ENCODE measurements around the gene SIGLEC15.
A peak's percentile ranks its signal among the peaks of the same experiment; 100 is the strongest.
"Not testable (repeated sequence)": the region's sequence is repeated elsewhere in the genome, so short reads cannot be mapped to it uniquely, and the experiment has no call there.

The SIGLEC15 gene, protein sequence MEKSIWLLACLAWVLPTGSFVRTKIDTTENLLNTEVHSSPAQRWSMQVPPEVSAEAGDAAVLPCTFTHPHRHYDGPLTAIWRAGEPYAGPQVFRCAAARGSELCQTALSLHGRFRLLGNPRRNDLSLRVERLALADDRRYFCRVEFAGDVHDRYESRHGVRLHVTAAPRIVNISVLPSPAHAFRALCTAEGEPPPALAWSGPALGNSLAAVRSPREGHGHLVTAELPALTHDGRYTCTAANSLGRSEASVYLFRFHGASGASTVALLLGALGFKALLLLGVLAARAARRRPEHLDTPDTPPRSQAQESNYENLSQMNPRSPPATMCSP

DNA sequence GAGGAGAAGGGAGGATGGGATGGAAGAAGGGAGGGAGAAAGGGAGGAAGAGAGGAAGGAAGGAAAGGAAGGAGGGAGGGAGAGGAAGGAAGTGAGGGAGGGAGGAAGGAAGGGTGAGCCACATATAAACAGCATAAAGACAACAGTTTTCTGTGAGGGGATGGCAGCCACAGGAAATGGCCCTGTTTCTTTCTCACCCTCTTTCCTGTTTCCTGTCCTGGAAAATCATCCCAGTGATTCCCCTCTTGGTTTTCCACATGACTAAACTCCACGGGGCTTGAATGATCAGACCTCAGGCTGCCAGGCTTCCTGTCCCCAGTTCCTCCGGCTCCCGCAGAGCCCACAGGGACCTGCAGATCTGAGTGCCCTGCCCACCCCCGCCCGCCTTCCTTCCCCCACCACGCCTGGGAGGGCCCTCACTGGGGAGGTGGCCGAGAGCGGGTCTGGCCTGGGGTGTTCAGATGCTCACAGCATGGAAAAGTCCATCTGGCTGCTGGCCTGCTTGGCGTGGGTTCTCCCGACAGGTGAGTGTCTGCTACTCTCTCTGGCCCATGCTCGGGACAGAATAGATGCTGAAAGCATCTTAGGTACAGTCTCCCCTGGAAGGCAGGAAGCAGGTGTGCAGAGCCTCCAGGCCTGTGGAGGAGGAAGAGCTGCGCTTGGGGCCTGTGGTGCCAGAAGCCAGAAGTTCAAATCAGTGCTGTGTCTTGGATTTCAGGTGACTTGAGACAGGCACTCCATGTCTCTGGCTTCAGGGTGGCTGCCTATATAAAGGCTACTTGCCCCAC, at the start of gene SIGLEC15:
SIGLEC15 (plus strand) TSS at position 418 of the 787 bp plus-strand sequence; CDS start at position 472, 54 bp downstream.
- DNase-seq (ENCODE audit: low read depth): no peak
- H3K4me3 ChIP-seq (ENCODE audit: low read depth, low read length): no peak within 1 kb of the TSS

DNA sequence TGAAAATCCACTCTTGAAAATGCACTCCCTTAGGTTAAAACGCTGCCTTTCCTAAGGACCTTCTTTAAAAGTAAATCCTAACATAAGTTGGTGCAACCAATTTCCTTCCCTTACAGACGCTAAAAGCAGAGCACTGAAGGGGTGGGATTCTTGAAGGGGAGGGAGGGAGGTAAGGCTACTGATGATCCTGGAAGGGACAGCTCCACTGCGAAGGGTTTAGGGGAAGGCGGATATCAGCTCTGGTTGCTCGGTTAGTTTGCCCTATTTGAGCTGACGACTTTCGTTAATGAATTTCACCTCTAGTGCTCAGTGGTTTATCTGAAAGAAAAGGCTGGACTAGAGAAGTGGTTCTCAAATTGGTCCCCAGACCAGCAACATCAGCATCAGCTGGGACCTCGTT, 49.7 kb upstream of the SIGLEC15 start:
- no peak for DNase-seq (ENCODE audit: low read depth)
- peak overlapping the region; percentile 54 for H3K4me3 ChIP-seq (ENCODE audit: low read depth, low read length)

DNA sequence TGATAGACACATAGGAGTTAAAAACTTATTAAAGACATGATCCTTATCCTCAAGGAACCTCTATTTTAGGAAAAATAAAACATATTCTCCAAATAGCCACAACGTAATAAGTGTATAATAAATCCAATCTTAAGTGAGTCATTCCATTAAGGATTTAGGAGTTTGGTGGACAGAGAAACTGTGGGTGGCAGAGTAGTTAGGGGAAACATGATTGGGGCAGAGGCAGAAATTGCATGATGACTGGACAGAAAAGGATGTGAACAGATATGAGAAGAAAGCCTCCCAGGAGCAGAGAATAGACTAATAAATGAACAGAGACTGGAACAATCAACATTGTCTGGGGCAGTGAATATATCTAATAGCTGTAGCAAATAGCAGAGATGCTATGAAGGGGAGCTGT, 48.1 kb upstream of the SIGLEC15 start:
- peak; percentile 77 for DNase-seq (ENCODE audit: low read depth)
- no peak overlapping the region for H3K4me3 ChIP-seq (ENCODE audit: low read depth, low read length)

DNA sequence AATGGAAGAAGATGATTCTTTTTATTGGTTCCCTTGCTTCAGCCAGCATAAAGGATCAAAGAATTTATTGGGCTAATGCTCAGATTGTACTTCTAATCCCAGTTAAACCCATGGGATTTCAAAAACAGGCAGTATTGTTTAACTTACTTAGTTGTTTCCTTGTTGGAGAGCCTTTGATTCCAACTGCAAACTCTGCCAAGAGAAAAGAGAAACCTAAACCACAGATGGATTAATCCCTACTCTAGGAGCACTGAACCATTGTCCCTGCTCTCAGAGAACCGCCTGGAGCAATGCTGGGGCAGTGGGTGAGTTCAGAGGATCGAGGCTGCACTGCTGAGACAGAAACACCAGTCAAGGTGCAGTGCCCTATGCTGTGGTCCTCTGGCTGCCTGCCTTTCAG, 44.9 kb upstream of the SIGLEC15 start:
- no peak for DNase-seq (ENCODE audit: low read depth)
- H3K4me3 ChIP-seq (ENCODE audit: low read depth, low read length): no peak overlapping the region

DNA sequence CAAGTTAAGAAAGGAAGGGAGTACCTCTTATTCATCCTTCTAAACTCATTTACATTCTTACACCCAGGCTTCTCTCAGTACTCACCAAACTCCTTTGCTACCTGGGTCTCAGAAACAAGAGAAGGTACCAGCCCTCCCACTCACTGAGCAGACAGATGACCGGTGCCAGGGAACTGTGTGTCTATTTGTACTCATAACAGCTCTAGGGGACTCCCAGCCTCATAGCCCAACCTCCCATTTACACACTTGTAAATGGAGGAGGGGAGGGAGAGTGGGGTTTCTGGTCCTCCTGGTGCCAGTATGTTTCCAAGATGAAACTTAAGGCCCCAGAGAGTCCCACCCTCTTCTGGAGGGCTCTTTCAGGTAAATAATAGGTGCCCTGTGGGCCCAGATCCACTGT, 42.8 kb upstream of the SIGLEC15 start:
- H3K4me3 ChIP-seq (ENCODE audit: low read depth, low read length): no peak overlapping the region
- DNase-seq (ENCODE audit: low read depth): no peak

DNA sequence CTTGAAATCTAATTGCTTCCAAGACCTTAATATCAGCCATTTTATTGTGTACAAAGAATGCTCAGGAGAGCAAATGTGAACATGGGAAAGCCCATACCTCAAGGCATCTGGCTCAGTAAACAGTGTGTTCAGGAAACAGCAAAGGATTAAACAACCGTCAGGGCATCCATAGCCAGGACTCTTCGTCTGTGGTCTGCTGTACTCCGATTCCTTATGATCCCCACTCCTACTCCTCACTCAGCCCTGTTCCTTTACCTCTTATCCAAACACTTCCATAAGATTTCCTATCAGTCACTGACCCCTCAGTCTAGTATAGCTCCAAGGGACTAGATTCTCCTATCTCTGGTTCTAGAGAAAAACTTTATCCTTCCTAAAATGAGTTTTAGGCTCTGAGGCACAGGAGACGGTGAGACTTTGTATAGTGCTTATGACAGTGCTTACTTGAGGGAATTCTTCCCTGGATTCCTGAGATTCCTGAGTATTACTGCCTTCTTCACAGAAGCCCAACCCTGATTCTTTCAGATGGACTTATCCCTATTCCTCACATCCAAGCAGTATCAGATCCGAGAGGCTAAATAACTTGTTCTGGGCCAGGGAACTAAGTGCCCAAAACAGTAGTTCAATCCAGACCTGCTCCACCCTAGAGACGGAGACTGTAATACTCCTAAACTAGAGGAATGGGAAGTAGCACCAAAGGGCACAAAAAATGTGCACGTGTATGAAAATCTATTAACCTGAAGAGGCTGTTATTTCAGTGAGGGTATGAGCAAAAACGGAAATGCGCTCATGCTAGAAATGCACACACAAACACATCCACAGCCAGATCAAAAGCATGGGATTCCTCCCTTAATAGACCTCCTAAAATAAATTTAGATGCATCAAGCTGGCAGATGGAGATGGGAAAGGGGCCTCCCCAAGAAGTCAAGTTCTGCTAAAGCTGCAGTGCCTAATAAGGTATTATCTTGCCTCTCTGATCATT, 42.1 kb upstream of the SIGLEC15 start:
- H3K4me3 ChIP-seq (ENCODE audit: low read depth, low read length): no peak overlapping the region
- DNase-seq (ENCODE audit: low read depth): no peak

DNA sequence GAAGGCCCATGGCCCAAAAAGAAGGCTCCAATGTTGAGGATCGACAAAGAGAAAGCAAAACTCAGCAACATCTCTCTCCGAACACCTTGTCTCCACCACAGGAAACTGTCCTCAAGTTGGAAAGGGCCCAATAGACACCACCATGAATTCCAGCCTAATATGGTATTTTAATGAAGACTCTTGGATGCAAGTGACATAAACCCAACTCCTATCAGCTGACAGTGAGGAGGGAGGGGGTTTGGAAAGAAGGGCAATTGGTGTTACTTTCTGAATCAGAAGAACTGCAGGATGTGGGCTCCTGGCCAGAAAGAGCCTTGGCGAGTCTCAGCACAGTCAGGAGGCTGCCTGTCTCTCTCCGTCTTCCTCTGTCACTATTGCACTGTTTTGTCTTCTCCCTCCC, 40.3 kb upstream of the SIGLEC15 start:
- no peak for DNase-seq (ENCODE audit: low read depth)
- no peak overlapping the region for H3K4me3 ChIP-seq (ENCODE audit: low read depth, low read length)

DNA sequence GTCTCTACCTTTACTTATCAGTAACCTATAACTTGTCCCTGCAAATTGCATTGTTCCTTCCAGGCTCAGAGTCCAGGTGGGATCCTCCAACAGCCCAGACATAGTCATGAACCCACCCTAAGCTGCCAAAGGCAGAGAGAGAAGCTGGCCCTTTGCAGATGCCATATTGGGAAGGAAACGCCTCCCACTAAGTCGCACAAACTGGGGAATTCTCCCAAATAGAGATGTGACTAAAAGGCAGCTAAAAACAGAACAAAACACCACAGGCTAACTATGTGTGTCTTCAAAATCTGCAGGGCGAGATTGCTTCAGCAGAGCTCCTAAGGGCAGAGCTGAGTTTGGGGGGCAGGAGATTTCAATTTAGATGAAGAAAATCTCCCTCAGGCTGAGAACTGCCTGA, 38.5 kb upstream of the SIGLEC15 start:
- DNase-seq (ENCODE audit: low read depth): no peak

DNA sequence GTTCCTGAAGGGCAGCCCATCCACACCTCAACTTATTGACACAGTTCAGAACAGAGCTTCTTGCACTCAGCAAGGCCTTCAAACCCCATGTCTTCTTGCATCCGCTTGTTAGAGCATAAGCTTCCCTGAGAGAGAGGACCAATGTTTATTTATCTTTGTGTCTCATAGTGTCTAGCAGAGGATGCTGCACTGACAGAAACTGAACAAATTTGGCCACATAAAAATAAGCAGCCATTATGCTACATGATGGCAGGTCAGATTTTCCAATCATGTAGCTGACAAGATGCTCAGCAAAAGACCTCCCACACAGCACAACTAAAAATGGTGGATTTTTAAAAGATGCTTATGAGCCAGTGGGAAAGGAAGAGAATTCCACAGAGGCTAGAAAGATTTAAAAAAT, 38.1 kb upstream of the SIGLEC15 start:
- no peak overlapping the region for H3K4me3 ChIP-seq (ENCODE audit: low read depth, low read length)
- no peak for DNase-seq (ENCODE audit: low read depth)

More for the DNA sequence above, 38.5 kb upstream of the SIGLEC15 start:
- no peak overlapping the region for H3K4me3 ChIP-seq (ENCODE audit: low read depth, low read length)

DNA sequence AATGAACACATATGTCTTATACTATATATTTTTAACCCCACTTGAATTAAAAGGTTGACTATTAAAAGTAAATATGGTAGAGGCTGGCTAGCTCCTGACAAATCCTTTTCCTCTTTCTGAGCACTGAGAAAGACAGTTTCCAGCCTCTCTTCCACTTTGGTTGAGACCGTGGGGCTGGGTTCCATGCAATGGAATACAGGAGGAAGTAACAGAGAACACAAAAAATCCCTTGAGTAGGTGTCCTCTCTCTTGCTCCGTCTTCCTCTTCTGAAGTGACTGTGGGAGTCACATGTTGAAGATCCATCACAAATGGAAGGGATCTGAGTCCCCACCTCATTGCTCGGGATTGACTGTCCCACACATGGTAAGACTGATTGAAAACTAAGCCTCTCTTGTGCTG, 36.6 kb upstream of the SIGLEC15 start:
- no peak for DNase-seq (ENCODE audit: low read depth)
- no peak overlapping the region for H3K4me3 ChIP-seq (ENCODE audit: low read depth, low read length)

DNA sequence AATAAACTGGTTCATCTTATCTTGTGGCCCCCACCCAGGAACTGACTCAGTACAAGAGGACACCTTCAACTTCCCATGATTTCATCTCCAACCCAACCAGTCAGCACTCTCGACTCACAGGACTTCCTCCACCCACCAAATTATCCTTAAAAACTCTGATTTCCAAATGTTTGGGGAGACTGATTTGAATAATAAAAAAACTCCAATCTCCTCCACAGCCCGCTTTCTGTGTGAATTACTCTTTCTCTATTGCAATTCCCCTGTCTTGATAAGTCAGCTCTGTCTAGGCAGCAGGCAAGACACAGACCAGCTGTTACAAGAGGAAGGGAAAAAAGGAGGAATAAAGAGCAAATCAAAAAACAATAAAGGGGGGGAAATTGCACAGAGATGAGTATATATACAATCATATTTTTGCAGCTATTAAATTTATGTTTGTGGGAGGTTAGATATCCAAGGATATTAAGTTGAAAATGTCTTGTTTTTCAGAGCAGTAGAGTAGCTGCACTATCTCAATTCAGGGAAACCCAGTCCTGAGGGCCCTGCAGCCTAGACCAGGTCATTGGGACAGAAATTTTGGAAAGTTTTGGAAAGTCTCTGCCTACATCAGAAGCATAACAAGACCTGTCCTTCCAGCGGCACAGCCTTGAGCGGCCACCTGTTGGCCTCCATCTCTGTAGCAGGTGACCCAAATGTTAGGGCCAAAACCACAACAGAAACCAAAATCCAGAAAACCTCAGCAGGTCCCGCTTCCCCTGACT, 32.8 kb upstream of the SIGLEC15 start:
- H3K4me3 ChIP-seq (ENCODE audit: low read depth, low read length): no peak overlapping the region
- DNase-seq (ENCODE audit: low read depth): no peak

DNA sequence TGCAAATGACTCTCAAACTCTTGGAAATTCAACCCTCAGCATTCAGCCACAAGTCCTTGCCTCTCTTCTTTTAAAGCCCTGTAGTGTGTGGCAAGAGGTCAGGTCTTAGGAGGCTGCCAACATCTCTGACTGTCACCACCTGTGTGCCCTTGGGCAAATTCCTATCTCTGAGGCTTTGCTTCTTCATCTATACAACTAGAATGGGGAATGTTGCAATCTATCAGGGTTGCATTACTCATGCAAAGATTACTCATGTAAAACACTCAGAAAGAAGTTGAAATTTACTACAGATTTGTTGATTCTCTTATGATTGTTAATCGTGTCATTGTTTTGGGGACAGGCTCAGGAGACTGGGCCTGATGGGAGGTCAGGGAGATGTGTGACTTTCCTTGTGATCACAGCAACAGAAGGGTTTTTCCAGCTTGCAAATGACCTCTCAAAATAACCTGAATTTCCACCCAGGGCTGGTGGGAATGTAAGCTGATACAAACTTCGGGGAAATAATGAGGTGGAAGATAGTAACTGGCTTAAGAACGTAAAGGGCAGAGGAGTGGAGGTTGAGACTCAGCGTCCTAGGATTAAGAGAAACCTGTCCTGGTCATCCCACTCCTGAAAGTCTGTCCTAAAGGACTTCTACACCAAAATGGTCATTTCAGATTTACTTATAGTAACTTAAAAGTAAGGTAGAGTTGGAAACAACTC, 32.1 kb upstream of the SIGLEC15 start:
- H3K4me3 ChIP-seq (ENCODE audit: low read depth, low read length): no peak overlapping the region
- DNase-seq (ENCODE audit: low read depth): peak; percentile 80

DNA sequence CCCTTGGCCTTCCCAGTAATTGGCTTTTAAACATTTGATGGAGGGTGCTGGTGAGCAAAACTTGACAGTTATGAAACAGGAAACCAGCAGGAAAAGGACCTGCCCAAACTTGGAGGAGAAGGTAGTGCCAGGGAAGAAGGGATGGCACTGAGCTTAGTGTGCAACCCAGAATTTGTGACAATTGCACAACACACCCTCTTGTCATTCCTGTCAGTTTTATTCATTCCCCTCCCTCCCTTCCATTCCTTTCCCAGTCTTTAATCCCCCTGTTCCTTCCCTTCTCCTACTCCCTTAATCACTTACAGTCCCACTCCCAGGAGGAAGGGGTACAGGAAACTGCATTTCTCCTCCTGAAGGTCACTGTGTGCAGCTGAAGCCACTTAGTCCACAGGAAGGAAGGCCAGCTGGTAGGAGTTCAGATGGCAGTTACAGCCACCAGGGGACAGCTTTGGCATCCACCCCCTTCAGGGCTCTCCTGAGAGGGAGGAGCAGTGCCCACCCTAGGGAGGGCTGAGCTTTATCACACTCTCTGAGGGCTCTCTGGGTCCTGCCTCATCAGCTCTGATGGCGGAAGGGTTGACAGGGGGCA, 24.0 kb upstream of the SIGLEC15 start:
- H3K4me3 ChIP-seq (ENCODE audit: low read depth, low read length): no peak overlapping the region
- no peak for DNase-seq (ENCODE audit: low read depth)

DNA sequence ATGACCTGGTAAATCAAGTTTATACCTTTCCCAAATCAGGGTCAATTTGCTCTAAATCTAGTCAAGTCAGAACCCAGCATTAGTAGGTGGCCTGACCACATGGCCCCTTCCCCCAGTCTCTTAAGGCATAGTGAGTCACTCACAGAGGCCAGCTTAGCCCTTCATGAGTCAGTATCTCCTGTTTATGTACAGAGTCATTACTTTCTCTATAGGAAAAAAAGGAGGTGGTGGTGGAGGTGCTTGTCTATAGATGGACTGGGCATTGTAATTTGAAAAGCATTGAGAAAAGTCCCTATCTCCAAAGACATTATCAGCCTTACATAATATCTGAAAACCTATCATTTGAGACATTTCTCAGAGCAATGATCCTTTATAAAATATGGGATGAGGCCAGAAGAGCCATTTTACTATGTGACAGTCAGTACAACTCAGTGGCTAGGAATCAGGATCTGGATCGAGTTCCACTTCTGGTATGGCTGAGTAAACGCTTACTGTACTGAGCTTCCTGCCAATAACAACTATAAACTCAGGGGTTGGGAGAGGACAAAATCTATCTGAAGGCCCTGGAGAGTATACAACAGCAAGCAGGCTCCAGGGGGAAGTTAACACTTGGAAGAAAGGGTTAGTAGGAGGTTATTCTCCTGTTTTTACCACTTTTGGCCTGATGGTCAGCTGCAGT, 22.5 kb upstream of the SIGLEC15 start:
- H3K4me3 ChIP-seq (ENCODE audit: low read depth, low read length): no peak overlapping the region
- DNase-seq (ENCODE audit: low read depth): peak; percentile 95

DNA sequence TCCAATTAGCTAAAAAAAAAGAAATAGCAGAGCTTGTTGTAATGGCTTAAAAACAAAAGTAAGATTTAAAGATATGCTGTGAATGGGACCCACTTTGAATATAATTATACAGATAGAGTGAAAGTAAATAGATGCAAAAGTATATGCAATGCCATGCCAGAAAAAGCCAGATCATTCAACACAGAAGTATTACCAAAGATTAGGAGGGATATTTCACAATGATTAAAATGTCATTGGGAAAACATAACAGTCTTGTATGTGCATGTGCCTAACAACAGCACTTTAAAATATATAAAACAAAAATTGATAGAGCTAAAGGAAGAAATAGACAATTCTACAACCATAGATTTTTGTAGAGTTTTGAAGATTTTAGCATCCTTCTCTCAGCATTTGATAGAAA, 19.9 kb upstream of the SIGLEC15 start:
- H3K4me3 ChIP-seq (ENCODE audit: low read depth, low read length): no peak overlapping the region
- DNase-seq (ENCODE audit: low read depth): no peak

DNA sequence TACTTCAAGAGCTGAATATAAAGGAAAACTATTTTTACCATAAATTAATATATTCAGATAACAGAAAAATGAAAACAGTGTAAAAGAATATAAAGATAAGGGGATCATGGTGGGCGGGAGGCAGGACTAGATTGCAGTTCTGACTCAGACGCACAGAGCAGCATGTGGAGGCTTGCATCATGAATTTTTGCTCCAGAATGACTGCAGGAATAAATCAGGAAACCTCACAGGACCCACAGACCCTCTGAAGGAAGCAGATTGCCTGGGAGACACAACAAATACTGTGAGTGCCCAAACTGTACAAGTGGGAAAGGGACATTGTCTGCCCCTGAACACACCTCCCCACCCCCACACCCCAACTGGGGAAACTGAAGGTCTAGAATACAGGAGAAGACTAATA, 19.2 kb upstream of the SIGLEC15 start:
- H3K4me3 ChIP-seq (ENCODE audit: low read depth, low read length): no peak overlapping the region
- peak; percentile 25 for DNase-seq (ENCODE audit: low read depth)

DNA sequence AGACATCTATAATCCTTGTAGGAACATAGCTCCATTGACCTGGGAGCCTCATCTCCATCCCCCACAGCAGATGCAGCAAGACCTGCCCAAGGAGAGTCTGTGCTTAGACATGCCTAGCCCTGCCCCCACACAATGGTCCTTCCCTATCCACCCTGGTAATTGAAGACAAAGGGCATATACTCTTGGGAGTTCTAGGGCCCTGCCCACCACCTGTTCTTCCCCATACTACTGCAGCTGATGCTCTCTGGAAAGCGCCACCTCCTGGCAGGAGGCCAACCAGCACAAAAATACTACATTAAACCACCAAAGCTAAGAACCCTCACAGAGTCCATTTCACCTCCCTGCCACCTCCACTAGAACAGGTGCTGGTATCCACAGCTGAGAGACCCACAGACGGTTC, 18.3 kb upstream of the SIGLEC15 start:
- DNase-seq (ENCODE audit: low read depth); H3K4me3 ChIP-seq (ENCODE audit: low read depth, low read length): not testable (repeated sequence)

DNA sequence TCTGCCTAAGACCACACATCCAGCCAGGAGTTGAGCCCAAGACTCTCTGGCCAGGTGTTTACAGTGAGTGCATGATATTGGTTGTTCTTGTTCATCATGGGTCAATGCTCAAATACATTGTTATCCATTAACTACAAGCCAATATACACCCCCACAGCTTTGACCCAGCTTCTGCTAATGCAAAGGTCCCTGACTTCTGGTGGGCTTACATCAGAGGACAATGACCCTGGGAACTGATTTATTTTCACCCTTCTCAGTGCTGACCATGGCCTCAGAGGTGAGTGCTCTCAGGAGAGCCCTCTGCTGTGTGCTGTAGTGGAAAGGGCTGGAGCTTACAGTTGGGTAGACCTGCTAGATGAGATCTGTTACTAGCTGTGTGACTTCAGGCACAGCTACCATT, 10.7 kb upstream of the SIGLEC15 start:
- not testable (repeated sequence) for DNase-seq (ENCODE audit: low read depth); H3K4me3 ChIP-seq (ENCODE audit: low read depth, low read length)

All from skeletal muscle cell (primary cell).